SK-N-SH (cell line): ENCODE measurements around the gene AGAP1. TPM values are rescaled to one million over a fixed set of nuclear protein-coding genes. Genes with fewer than 3 reads are reported as not detected.

ENCODE experiments used
- CTCF ChIA-PET: fragments of 300-600, 350-600 bp; formaldehyde crosslinking; extraction: SDS; loops from one replicate; lab custom pipeline; 2021; lab: Yijun Ruan, JAX
- POLR2A ChIA-PET: fragments of 350-600 bp; sonication (Branson Sonifier 250); formaldehyde crosslinking; extraction: SDS; loops from one replicate; lab custom pipeline; 2020; ENCODE audit warnings: antibody characterized with exemption, inconsistent platforms; lab: Yijun Ruan, JAX
- DNase-seq: peaks from one replicate; pipeline ENCODE4 v3.0.0; 2012
- H2AFZ ChIP-seq: fragments of 200-600 bp; sonication (generic); 2 replicates; pipeline ENCODE4 v1.8.1; 2016; ENCODE audit warnings: antibody characterized with exemption, mild to moderate bottlenecking, low read depth
- H3F3A ChIP-seq: fragments of 200-600 bp; sonication (generic); replicated peaks from 2 replicates; pipeline ENCODE3; 2016; ENCODE audit warnings: antibody characterized with exemption, mild to moderate bottlenecking; ENCODE audit not compliant: insufficient read depth
- H3K27ac ChIP-seq, 2 experiments: fragments of 200-500 bp in 1 of 2; fragments of 200-600 bp in 1 of 2; sonication (Bioruptor generic) in 1 of 2; sonication (generic), shearing (Covaris generic) in 1 of 2; 2 replicates each; pipeline versions ENCODE4 v1.5.1 to v1.6.1; 2014 to 2016; ENCODE audit warnings: low read depth in 2 of 2, inconsistent platforms in 1 of 2, low read length in 1 of 2, mild to moderate bottlenecking in 1 of 2, mixed read lengths in 1 of 2
- H3K27me3 ChIP-seq: fragments of 200-600 bp; sonication (generic), shearing (Covaris generic); 2 replicates; pipeline ENCODE4 v1.6.1; 2016; ENCODE audit warnings: mixed run types; ENCODE audit not compliant: insufficient read depth
- H3K36me3 ChIP-seq, 2 experiments: fragments of 200-500 bp in 1 of 2; fragments of 200-600 bp in 1 of 2; sonication (Bioruptor generic) in 1 of 2; sonication (generic) in 1 of 2; replicated peaks in 1 of 2; 2 replicates each; pipeline versions ENCODE3 to v1.5.1; 2014 to 2016; ENCODE audit warnings: low read length in 1 of 2, mild to moderate bottlenecking in 1 of 2; ENCODE audit not compliant: insufficient read depth in 2 of 2, control insufficient read depth in 1 of 2
- H3K4me1 ChIP-seq, 2 experiments: fragments of 200-500 bp in 1 of 2; fragments of 200-600 bp in 1 of 2; sonication (Bioruptor generic) in 1 of 2; sonication (generic), shearing (Covaris generic) in 1 of 2; 2 replicates each; pipeline versions ENCODE4 v1.5.1 to v1.6.1; 2014 to 2016; ENCODE audit warnings: low read depth in 1 of 2, low read length in 1 of 2, mixed run types in 1 of 2; ENCODE audit not compliant: insufficient read depth in 2 of 2, control insufficient read depth in 1 of 2
- H3K4me2 ChIP-seq: fragments of 200-600 bp; sonication (generic), shearing (Covaris generic); 2 replicates; pipeline ENCODE4 v1.6.1; 2017; ENCODE audit warnings: mixed run types
- H3K4me3 ChIP-seq, 2 experiments: fragments of 200-500 bp in 1 of 2; fragments of 200-600 bp in 1 of 2; sonication (Bioruptor generic) in 1 of 2; sonication (generic), shearing (Covaris generic) in 1 of 2; 2 replicates each; pipeline versions ENCODE4 v1.5.1 to v1.8.1; 2014 to 2016; ENCODE audit warnings: low read depth in 2 of 2, inconsistent platforms in 1 of 2, low read length in 1 of 2, mild to moderate bottlenecking in 1 of 2, mixed read lengths in 1 of 2, moderate library complexity in 1 of 2
- H3K79me2 ChIP-seq: fragments of 200-600 bp; sonication (generic); 2 replicates; pipeline ENCODE4 v1.8.1; 2017; ENCODE audit warnings: mild to moderate bottlenecking; ENCODE audit not compliant: insufficient read depth
- H3K9ac ChIP-seq: fragments of 200-600 bp; sonication (generic); 2 replicates; pipeline ENCODE4 v1.6.1; 2017; ENCODE audit warnings: mixed run types
- H3K9me2 ChIP-seq: fragments of 200-600 bp; sonication (generic); 2 replicates; pipeline ENCODE4 v1.6.1; 2017; ENCODE audit warnings: mixed run types
- H3K9me3 ChIP-seq: fragments of 200-600 bp; sonication (generic); 2 replicates; pipeline ENCODE4 v1.6.1; 2017; ENCODE audit warnings: mixed run types, mild to moderate bottlenecking, moderate library complexity
- H4K20me1 ChIP-seq: fragments of 200-600 bp; sonication (generic); 2 replicates; pipeline ENCODE4 v1.6.1; 2017; ENCODE audit warnings: mild to moderate bottlenecking, mixed run types; ENCODE audit not compliant: insufficient read depth
- GABPA ChIP-seq: IDR thresholded peaks from 2 replicates; pipeline ENCODE4 v1.4.0; 2012; ENCODE audit warnings: low read depth, mild to moderate bottlenecking
- JUND ChIP-seq: IDR thresholded peaks from 2 replicates; pipeline ENCODE4 v1.4.0; 2012
- MEF2A ChIP-seq: IDR thresholded peaks from 2 replicates; pipeline ENCODE4 v1.4.0; 2012; ENCODE audit warnings: low read depth, borderline replicate concordance
- RXRA ChIP-seq: IDR thresholded peaks from 2 replicates; pipeline ENCODE4 v1.4.0; 2012; ENCODE audit warnings: low read depth, mild to moderate bottlenecking, borderline replicate concordance
- TEAD4 ChIP-seq: IDR thresholded peaks from 2 replicates; pipeline ENCODE4 v1.4.0; 2012; ENCODE audit warnings: mild to moderate bottlenecking, borderline replicate concordance; ENCODE audit not compliant: insufficient read depth
- WGBS: methylation state at CpG from one replicate; pipeline ENCODE4 v1.1.6; 2017; ENCODE audit warnings: low lambda C conversion rate; 5-methylcytosine and 5-hydroxymethylcytosine counted together
- polyA plus RNA-seq, 3 experiments: library from polyadenylated mRNA; depleted of rRNA; stranded (reverse); fragments of >200 nt; gene quantifications; 2 replicates each; pipeline ENCODE4 v1.2.3, GENCODE V29; 2012
- TF ChIP-seq, protein P1 (sequence below): fragments of 200-600 bp; sonication (generic); IDR thresholded peaks from 2 replicates; pipeline ENCODE4 v1.6.1; 2017; ENCODE audit warnings: antibody characterized with exemption, mild to moderate bottlenecking, moderate library complexity
- TF ChIP-seq, protein P2 (sequence below): fragments of 150-350 bp; IDR thresholded peaks from 2 replicates; pipeline ENCODE4 v1.6.1; 2016; ENCODE audit warnings: mild to moderate bottlenecking, low read depth, low read length
- TF ChIP-seq, protein P3 (sequence below): IDR thresholded peaks from 2 replicates; pipeline ENCODE4 v1.4.0; 2012; ENCODE audit warnings: low read depth, borderline replicate concordance
- TF ChIP-seq, protein P4 (sequence below): IDR thresholded peaks from 2 replicates; pipeline ENCODE4 v1.6.1; 2012; ENCODE audit warnings: mild to moderate bottlenecking, low read depth, low read length, moderate library complexity
- TF ChIP-seq, protein P5 (sequence below): IDR thresholded peaks from 2 replicates; pipeline ENCODE4 v1.4.0; 2012; ENCODE audit warnings: low read depth, borderline replicate concordance

The AGAP1 gene
- polyA plus RNA-seq, 1 of the 3 experiments (the other 2 are of a cell fraction) = 8.8 TPM

DNA sequence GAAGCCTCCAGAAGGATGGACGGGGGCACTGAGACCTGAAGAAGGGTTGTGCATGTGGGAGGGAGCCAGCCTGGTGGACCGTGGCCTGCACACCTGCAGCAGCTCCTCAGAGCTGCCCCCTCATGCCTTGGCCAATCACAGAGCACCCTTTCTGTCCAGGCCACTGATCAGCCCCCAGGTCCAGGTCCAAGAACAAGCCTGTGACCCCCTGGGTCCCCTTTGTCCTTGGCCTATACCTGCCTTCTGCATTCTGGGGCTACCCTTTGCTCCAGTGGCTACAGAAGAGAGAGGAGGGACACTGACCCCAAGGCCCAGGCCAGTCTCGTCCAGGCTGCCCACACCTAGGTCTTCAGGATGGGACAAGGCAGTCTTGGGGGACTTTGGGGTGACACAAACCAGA lies 62.2 kb downstream of the AGAP1 start:
- H4K20me1 ChIP-seq = peaks cover 74% of the 10 kb centered on the region
- POLR2A ChIA-PET = no interaction called here

DNA sequence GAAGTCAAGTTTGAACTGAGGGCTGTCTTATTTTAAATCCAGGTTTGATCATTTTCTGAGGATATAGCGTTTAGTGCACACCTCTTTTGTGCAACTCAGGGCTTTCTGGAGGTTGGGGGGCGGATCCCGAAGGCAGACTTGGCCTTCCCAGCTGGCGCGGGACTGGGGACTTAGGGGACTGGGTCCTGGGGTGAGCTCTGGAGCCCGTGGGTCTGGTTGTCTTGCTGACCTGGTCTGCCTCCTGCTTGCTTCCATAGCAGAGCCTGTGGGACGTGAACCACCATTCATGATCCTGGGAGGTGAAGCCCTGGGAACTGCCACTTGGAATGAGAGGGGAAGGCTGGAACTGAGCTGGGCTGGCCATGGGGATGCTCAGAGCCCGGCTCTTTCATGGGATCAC lies 63.1 kb downstream of the AGAP1 start:
- Histone ChIP-seq H3F3A (no peaks in the 10 kb centered on the region), H3K79me2 (peaks cover 51% of the 10 kb centered on the region), H2AFZ (no peak overlapping the region), H3K36me3 (no peaks in the 10 kb centered on the region), H3K27me3 (no peaks in the 10 kb centered on the region), H3K9ac (no peak overlapping the region), H3K4me2 (no peak overlapping the region), H3K4me3 (no peak overlapping the region), H4K20me1 (peaks cover 75% of the 10 kb centered on the region), H3K9me3 (no peaks in the 10 kb centered on the region)
- POLR2A ChIA-PET = no interaction called here
- CTCF ChIA-PET = interaction anchor here (1.2 kb wide), 1 partner anchor 38 kb away, joined by 3 read pairs; no protein-coding TSS in a partner anchor
- no peak for DNase-seq
- 98% methylated on average over 7 of the region's 8 CpGs for WGBS
- TF ChIP-seq MEF2A (no peak), TEAD4 (no peak), RXRA (no peak)
- TF ChIP-seq, protein P1, sequence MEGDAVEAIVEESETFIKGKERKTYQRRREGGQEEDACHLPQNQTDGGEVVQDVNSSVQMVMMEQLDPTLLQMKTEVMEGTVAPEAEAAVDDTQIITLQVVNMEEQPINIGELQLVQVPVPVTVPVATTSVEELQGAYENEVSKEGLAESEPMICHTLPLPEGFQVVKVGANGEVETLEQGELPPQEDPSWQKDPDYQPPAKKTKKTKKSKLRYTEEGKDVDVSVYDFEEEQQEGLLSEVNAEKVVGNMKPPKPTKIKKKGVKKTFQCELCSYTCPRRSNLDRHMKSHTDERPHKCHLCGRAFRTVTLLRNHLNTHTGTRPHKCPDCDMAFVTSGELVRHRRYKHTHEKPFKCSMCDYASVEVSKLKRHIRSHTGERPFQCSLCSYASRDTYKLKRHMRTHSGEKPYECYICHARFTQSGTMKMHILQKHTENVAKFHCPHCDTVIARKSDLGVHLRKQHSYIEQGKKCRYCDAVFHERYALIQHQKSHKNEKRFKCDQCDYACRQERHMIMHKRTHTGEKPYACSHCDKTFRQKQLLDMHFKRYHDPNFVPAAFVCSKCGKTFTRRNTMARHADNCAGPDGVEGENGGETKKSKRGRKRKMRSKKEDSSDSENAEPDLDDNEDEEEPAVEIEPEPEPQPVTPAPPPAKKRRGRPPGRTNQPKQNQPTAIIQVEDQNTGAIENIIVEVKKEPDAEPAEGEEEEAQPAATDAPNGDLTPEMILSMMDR = no peak
- TF ChIP-seq, protein P2, sequence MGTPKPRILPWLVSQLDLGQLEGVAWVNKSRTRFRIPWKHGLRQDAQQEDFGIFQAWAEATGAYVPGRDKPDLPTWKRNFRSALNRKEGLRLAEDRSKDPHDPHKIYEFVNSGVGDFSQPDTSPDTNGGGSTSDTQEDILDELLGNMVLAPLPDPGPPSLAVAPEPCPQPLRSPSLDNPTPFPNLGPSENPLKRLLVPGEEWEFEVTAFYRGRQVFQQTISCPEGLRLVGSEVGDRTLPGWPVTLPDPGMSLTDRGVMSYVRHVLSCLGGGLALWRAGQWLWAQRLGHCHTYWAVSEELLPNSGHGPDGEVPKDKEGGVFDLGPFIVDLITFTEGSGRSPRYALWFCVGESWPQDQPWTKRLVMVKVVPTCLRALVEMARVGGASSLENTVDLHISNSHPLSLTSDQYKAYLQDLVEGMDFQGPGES = no peak
- TF ChIP-seq, all 33 proteins: peak for 0
- Histone ChIP-seq H3K4me1 (peaks cover 0 to 17% of the 10 kb centered on the region in 2 experiments; a peak in 1 of 4 replicates), H3K9me2 (no peaks in the 10 kb centered on the region), H3K27ac (no peak overlapping the region)

More for the DNA sequence above, 62.2 kb downstream of the AGAP1 start:
- no peak overlapping the region for H3K9ac ChIP-seq
- no peaks in the 10 kb centered on the region for H3K9me2 ChIP-seq
- no peak overlapping the region for H3K4me2 ChIP-seq
- WGBS = 92% methylated on average over 2 of the region's 3 CpGs
- H2AFZ ChIP-seq = no peak overlapping the region
- H3K79me2 ChIP-seq = peaks cover 51% of the 10 kb centered on the region
- H3K4me1 ChIP-seq = peaks cover 0 to 18% of the 10 kb centered on the region in 2 experiments; a peak in 1 of 4 replicates
- no peak overlapping the region for H3K4me3 ChIP-seq
- H3K36me3 ChIP-seq = no peaks in the 10 kb centered on the region
- no peak for DNase-seq
- no peaks in the 10 kb centered on the region for H3K27me3 ChIP-seq
- H3K9me3 ChIP-seq = no peaks in the 10 kb centered on the region
- TF ChIP-seq, protein P3, sequence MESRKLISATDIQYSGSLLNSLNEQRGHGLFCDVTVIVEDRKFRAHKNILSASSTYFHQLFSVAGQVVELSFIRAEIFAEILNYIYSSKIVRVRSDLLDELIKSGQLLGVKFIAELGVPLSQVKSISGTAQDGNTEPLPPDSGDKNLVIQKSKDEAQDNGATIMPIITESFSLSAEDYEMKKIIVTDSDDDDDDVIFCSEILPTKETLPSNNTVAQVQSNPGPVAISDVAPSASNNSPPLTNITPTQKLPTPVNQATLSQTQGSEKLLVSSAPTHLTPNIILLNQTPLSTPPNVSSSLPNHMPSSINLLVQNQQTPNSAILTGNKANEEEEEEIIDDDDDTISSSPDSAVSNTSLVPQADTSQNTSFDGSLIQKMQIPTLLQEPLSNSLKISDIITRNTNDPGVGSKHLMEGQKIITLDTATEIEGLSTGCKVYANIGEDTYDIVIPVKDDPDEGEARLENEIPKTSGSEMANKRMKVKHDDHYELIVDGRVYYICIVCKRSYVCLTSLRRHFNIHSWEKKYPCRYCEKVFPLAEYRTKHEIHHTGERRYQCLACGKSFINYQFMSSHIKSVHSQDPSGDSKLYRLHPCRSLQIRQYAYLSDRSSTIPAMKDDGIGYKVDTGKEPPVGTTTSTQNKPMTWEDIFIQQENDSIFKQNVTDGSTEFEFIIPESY = no peak
- TF ChIP-seq JUND = no peak
- TF ChIP-seq, protein P4, sequence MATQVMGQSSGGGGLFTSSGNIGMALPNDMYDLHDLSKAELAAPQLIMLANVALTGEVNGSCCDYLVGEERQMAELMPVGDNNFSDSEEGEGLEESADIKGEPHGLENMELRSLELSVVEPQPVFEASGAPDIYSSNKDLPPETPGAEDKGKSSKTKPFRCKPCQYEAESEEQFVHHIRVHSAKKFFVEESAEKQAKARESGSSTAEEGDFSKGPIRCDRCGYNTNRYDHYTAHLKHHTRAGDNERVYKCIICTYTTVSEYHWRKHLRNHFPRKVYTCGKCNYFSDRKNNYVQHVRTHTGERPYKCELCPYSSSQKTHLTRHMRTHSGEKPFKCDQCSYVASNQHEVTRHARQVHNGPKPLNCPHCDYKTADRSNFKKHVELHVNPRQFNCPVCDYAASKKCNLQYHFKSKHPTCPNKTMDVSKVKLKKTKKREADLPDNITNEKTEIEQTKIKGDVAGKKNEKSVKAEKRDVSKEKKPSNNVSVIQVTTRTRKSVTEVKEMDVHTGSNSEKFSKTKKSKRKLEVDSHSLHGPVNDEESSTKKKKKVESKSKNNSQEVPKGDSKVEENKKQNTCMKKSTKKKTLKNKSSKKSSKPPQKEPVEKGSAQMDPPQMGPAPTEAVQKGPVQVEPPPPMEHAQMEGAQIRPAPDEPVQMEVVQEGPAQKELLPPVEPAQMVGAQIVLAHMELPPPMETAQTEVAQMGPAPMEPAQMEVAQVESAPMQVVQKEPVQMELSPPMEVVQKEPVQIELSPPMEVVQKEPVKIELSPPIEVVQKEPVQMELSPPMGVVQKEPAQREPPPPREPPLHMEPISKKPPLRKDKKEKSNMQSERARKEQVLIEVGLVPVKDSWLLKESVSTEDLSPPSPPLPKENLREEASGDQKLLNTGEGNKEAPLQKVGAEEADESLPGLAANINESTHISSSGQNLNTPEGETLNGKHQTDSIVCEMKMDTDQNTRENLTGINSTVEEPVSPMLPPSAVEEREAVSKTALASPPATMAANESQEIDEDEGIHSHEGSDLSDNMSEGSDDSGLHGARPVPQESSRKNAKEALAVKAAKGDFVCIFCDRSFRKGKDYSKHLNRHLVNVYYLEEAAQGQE = no peak
- TF ChIP-seq GABPA = no peak
- TF ChIP-seq, protein P5, sequence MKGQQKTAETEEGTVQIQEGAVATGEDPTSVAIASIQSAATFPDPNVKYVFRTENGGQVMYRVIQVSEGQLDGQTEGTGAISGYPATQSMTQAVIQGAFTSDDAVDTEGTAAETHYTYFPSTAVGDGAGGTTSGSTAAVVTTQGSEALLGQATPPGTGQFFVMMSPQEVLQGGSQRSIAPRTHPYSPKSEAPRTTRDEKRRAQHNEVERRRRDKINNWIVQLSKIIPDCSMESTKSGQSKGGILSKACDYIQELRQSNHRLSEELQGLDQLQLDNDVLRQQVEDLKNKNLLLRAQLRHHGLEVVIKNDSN = no peak
- CTCF ChIA-PET = no interaction called here
- H3F3A ChIP-seq = no peaks in the 10 kb centered on the region
- no peak overlapping the region for H3K27ac ChIP-seq
